ENCODE measurements around the gene TRIM33. TPM values are rescaled to one million over a fixed set of nuclear protein-coding genes. Genes with fewer than 3 reads are reported as not detected.
"Not testable (repeated sequence)": the region's sequence is repeated elsewhere in the genome, so short reads cannot be mapped to it uniquely, and the experiment has no call there.

The TRIM33 gene
- total RNA-seq, 1 experiment from 2014 or later: 53.8 TPM

GRCh38 chr1:114482585-114482984, 28.4 kb downstream of the TRIM33 start:
- Histone ChIP-seq H2AFZ (ENCODE audit: low read length) (no peak overlapping the region), H3K18ac (ENCODE audit: insufficient read length, low read depth, low read length) (no peak overlapping the region), H4K8ac (replicated peaks; ENCODE audit: insufficient read length, low read depth, low read length) (no peak overlapping the region), H3K4me1 (ENCODE audit: insufficient read depth, low read length) (0 out of 2 replicates have a peak, but pooled peaks cover 2% of the 10 kb centered on the region), H3K4me2 (ENCODE audit: insufficient read depth, insufficient read length, low read length) (no peak overlapping the region), H3K9me3 (ENCODE audit: control insufficient read depth, low read depth, low read length) (no peaks in the 10 kb centered on the region), H2BK12ac (ENCODE audit: insufficient read length, low read depth, low read length) (no peak overlapping the region), H4K91ac (ENCODE audit: insufficient read length, low read depth, low read length) (no peak overlapping the region), H3K56ac (ENCODE audit: insufficient read length, low read depth, low read length) (no peak overlapping the region), H2BK15ac (ENCODE audit: low read depth, low read length) (no peak overlapping the region), H3T11ph (ENCODE audit: low read length) (no peak overlapping the region), H3K23me2 (ENCODE audit: insufficient read length, low read depth, low read length, poor library complexity, severe bottlenecking) (no peaks in the 10 kb centered on the region), H4K20me1 (ENCODE audit: control insufficient read depth, insufficient read depth, insufficient read length) (no peaks in the 10 kb centered on the region), H2BK5ac (ENCODE audit: insufficient read length, low read length) (no peak overlapping the region), H4K5ac (ENCODE audit: insufficient read length, low read depth, low read length) (no peak overlapping the region), H3K27ac (ENCODE audit: insufficient read length, low read depth, low read length) (no peak overlapping the region), H3K4ac (ENCODE audit: low read depth, low read length) (no peak overlapping the region), H3K9ac (ENCODE audit: extremely low read depth, insufficient read length, low read length) (no peak overlapping the region), H3K79me2 (ENCODE audit: insufficient read depth, low read length) (peaks cover 17% of the 10 kb centered on the region; the same call in 1 of the 2 replicates), H2AK5ac (ENCODE audit: insufficient read length, low read length) (no peak overlapping the region), H3K27me3 (ENCODE audit: insufficient read depth, low read length) (no peaks in the 10 kb centered on the region), H2BK120ac (ENCODE audit: low read depth, low read length, poor library complexity, severe bottlenecking) (no peak overlapping the region), H3K23ac (ENCODE audit: insufficient read length, low read depth, low read length) (no peak overlapping the region), H3K14ac (ENCODE audit: insufficient read depth, low read length) (no peak overlapping the region), H3K79me1 (ENCODE audit: insufficient read depth, low read depth, low read length, poor library complexity, severe bottlenecking) (no peaks in the 10 kb centered on the region), H2BK20ac (ENCODE audit: low read depth, low read length, poor library complexity, severe bottlenecking) (no peak overlapping the region)
- no peak for TF ChIP-seq CTCF (conservative IDR thresholded peaks at IDR 0.05)
- H3K9me3 Mint-ChIP-seq: peaks cover 17 to 21% of the 10 kb centered on the region in 2 experiments
- peak overlapping the region; percentile 0 to 83 (median 36); a peak in 4 of 7 replicates for H3K27ac Mint-ChIP-seq
- no peaks in the 10 kb centered on the region for H3K27me3 Mint-ChIP-seq (ENCODE audit: low read depth)
- peaks cover 20 to 40% of the 10 kb centered on the region in 2 experiments for H3K4me1 Mint-ChIP-seq
- H3K36me3 Mint-ChIP-seq (ENCODE audit: insufficient read depth in 1 of 3, low read depth in 3 of 3): peaks cover 24 to 32% (median 32%) of the 10 kb centered on the region in 3 experiments
- DNase-seq: no peak
- no peak overlapping the region for H3K4me3 Mint-ChIP-seq
- no CpG with 5 or more reads among the region's 3 CpGs for WGBS (ENCODE audit: extremely low coverage, insufficient read length, low lambda C conversion rate)

GRCh38 chr1:114479636-114480035, 31.4 kb downstream of the TRIM33 start:
- H3K4ac ChIP-seq (ENCODE audit: low read depth, low read length); H4K91ac ChIP-seq (ENCODE audit: insufficient read length, low read depth, low read length); H3K27me3 ChIP-seq (ENCODE audit: insufficient read depth, low read length); H3K23me2 ChIP-seq (ENCODE audit: insufficient read length, low read depth, low read length, poor library complexity, severe bottlenecking); H3K14ac ChIP-seq (ENCODE audit: insufficient read depth, low read length); H3K79me1 ChIP-seq (ENCODE audit: insufficient read depth, low read depth, low read length, poor library complexity, severe bottlenecking); H3K9ac ChIP-seq (ENCODE audit: extremely low read depth, insufficient read length, low read length); H3K4me3 Mint-ChIP-seq; H3K18ac ChIP-seq (ENCODE audit: insufficient read length, low read depth, low read length); H3K4me1 ChIP-seq (ENCODE audit: insufficient read depth, low read length); H3K27me3 Mint-ChIP-seq (ENCODE audit: low read depth); H4K20me1 ChIP-seq (ENCODE audit: control insufficient read depth, insufficient read depth, insufficient read length); H2BK5ac ChIP-seq (ENCODE audit: insufficient read length, low read length); H3K56ac ChIP-seq (ENCODE audit: insufficient read length, low read depth, low read length); H3T11ph ChIP-seq (ENCODE audit: low read length); H3K4me2 ChIP-seq (ENCODE audit: insufficient read depth, insufficient read length, low read length); H3K9me3 ChIP-seq (ENCODE audit: control insufficient read depth, low read depth, low read length); H3K27ac Mint-ChIP-seq; H3K27ac ChIP-seq (ENCODE audit: insufficient read length, low read depth, low read length); H2AFZ ChIP-seq (ENCODE audit: low read length); DNase-seq; H3K23ac ChIP-seq (ENCODE audit: insufficient read length, low read depth, low read length); H2AK5ac ChIP-seq (ENCODE audit: insufficient read length, low read length); H4K5ac ChIP-seq (ENCODE audit: insufficient read length, low read depth, low read length); H2BK20ac ChIP-seq (ENCODE audit: low read depth, low read length, poor library complexity, severe bottlenecking); H4K8ac ChIP-seq (replicated peaks; ENCODE audit: insufficient read length, low read depth, low read length); H2BK120ac ChIP-seq (ENCODE audit: low read depth, low read length, poor library complexity, severe bottlenecking); H2BK15ac ChIP-seq (ENCODE audit: low read depth, low read length); H2BK12ac ChIP-seq (ENCODE audit: insufficient read length, low read depth, low read length): not testable (repeated sequence)
- no CpG with 5 or more reads among the region's 17 CpGs for WGBS (ENCODE audit: extremely low coverage, insufficient read length, low lambda C conversion rate)
- H3K36me3 Mint-ChIP-seq (ENCODE audit: insufficient read depth in 1 of 3, low read depth in 3 of 3): peaks cover 22 to 36% (median 28%) of the 10 kb centered on the region in 3 experiments
- peaks cover 21% of the 10 kb centered on the region; the same call in 1 of the 2 replicates for H3K79me2 ChIP-seq (ENCODE audit: insufficient read depth, low read length)
- peaks cover 17 to 21% of the 10 kb centered on the region in 2 experiments for H3K9me3 Mint-ChIP-seq
- H3K4me1 Mint-ChIP-seq: peaks cover 16 to 33% of the 10 kb centered on the region in 2 experiments

Data from H9 (cell line).